IPS DF 19.7 (cell line): Measurements from ENCODE around the gene MLYCD.
A peak's percentile ranks its signal among the peaks of the same experiment; 100 is the strongest.

Experiments used
- DNase-seq: peaks from one replicate; pipeline ENCODE4 v3.0.0-alpha.2; 2013; ENCODE audit warnings: low read depth, low spot score

MLYCD gene

GRCh38 chr16:83954577-83955016 lies 55.7 kb downstream of the MLYCD start:
- no peak for DNase-seq

- DNase-seq: no peak
These were observed 56.6 kb downstream of the MLYCD start for GRCh38 chr16:83955218-83956130.

- DNase-seq: peak; percentile 35
These were observed 57.7 kb downstream of the MLYCD start for GRCh38 chr16:83956336-83957289.

DNA sequence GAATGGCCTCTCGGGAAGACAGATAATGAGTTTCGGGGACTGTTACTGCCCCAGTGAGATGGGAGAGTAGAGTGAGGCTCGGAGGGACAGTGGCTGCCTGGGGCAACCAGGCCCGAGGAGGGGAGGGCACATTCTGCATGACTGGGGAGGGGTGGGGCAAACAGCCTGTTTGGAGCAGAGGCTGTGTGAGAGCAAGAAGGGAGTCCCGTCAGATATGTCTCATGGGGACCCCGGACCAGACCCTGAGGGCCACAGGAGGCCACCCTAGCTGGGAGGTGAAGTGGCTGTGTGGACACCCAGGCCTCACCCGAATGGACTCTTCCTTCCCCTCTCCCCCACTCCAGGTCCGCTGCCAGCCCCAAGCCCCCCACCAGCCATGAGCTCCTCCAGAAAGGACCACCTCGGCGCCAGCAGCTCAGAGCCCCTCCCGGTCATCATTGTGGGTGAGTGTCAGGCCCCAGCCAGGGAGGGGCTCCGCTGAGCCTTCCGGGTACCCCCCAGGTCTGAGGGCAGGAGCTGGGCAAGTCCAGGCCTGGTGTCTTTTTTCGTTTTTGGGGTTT lies 58.5 kb downstream of the MLYCD start:
- DNase-seq: no peak

GRCh38 chr16:83958137-83958845 lies 59.4 kb downstream of the MLYCD start:
- DNase-seq: no peak

- DNase-seq: no peak
These were observed 60.1 kb downstream of the MLYCD start for GRCh38 chr16:83958846-83959565.

- no peak for DNase-seq
These were observed 60.9 kb downstream of the MLYCD start for GRCh38 chr16:83959656-83960434.

- no peak for DNase-seq
These were observed 61.8 kb downstream of the MLYCD start for GRCh38 chr16:83960521-83961249.

GRCh38 chr16:83961591-83961990 lies 62.7 kb downstream of the MLYCD start:
- DNase-seq: no peak

GRCh38 chr16:83963277-83964119 lies 64.6 kb downstream of the MLYCD start:
- no peak for DNase-seq

DNA sequence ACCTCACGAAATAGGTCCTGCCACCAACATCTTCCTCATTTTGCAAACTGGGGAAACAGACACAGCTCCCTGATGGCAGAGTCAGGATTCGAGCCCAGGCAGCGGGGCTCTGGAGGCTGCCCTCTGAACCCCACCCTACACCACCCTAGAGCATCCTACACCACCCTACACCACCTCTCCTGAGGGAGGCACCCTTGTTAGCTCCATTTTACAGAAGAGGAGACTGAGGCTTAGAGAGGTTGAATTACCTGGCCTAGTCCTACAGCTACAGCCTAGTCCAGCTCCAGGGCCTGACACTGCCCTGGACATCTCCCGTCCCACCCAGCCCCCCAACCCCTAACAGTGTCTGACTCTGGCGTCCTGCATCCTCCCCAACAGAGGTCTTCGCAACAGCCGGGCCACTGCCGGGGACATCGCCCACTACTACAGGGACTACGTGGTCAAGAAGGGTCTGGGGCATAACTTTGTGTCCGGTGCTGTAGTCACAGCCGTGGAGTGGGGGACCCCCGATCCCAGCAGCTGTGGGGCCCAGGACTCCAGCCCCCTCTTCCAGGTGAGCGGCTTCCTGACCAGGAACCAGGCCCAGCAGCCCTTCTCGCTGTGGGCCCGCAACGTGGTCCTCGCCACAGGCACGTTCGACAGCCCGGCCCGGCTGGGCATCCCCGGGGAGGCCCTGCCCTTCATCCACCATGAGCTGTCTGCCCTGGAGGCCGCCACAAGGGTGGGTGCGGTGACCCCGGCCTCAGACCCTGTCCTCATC lies 65.9 kb downstream of the MLYCD start:
- no peak for DNase-seq

DNA sequence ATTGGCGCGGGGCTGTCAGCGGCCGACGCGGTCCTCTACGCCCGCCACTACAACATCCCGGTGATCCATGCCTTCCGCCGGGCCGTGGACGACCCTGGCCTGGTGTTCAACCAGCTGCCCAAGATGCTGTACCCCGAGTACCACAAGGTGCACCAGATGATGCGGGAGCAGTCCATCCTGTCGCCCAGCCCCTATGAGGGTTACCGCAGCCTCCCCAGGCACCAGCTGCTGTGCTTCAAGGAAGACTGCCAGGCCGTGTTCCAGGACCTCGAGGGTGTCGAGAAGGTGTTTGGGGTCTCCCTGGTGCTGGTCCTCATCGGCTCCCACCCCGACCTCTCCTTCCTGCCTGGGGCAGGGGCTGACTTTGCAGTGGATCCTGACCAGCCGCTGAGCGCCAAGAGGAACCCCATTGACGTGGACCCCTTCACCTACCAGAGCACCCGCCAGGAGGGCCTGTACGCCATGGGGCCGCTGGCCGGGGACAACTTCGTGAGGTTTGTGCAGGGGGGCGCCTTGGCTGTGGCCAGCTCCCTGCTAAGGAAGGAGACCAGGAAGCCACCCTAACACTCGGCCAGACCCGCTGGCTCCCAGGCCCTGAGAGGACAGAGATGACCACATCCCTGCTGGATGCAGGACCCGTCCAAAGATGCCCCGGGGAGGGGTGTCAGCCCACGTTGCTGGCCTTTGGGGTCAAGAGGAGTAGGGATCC lies 66.7 kb downstream of the MLYCD start:
- no peak for DNase-seq

DNA sequence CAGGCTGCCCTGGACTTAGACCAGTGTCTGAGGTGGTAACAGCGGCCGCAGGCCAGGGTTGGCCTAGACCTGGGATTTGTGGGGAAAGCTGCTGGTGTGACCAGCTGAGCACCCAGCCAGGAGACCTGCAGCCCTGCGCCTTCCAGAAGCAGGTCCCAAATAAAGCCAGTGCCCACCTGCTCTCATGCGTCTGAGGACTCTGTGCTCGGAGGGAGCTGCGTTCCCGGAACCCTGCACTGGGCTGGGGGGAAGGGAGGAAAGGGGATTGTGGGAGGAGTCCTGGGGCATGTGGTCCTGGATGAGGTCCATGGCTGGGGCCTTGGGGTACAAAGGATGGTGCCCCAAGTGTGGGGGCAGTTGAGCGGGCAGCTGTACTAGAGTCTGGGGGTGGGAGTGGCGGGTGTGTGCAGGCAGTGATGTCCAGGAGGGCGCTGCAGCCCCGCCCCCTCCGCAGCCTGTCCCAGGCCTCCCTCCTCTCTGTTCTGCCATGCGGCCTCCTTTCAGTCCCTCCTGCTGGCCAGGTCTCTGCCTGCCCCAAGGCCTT lies 67.3 kb downstream of the MLYCD start:
- no peak for DNase-seq

DNA sequence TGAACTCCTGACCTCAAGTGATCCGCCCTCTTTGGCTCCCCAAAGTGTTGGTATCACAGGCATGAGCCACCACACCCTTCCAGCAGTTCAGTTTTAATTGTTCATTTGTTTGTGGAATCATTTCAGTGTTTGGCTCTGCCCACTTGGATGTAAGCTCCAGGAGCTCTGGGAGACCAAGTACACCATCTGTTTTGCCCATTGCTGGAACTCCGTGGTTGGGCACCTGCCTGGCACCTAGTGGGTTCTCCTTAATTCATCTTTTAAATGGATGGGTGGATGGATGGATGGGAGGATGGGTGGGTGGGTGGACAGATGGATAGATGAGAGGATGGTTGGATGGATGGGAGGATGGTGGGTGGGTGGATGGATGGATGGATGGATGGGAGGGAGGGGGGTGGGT lies 68.2 kb downstream of the MLYCD start:
- no peak for DNase-seq

GRCh38 chr16:83967838-83968305 lies 69.0 kb downstream of the MLYCD start, which contains the start of gene NECAB2:
TSS of gene NECAB2 (plus strand) at chr16:83968244. CDS start at chr16:83968649, 405 bp downstream.
- no peak for DNase-seq

DNA sequence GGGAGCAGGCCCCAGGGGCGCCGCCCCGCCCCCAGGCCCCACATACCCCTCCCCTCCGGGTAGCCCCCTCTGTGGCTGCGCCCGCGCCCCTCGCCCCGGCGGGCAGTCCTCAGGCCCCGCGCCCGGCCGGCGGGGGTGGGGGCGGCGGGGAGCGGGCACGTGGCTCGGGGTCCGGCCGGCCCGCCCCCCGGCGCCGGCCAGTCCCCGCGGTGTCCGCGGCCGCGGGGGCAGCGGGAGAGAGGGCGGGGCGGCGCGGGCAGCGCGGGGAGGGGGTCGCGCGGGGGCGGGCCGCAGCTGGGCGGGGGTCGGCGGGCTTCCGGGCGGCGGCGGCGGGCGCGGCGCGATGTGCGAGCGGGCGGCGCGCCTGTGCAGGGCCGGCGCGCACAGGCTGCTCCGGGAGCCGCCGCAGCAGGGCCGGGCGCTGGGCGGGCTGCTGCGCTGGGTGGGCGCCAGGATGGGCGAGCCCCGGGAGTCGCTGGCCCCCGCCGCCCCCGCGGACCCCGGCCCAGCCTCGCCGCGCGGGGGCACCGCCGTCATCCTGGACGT lies 69.5 kb downstream of the MLYCD start:
- no peak for DNase-seq
